Spleen (tissue), 11 donors: ENCODE results near the gene DIMT1. TPM values are rescaled to one million over a fixed set of nuclear protein-coding genes. Genes with fewer than 3 reads are reported as not detected.

Experiments
- DNase-seq: peaks from one replicate; pipeline ENCODE4 v3.0.0-alpha.2; 2020
- H3K27ac ChIP-seq, 8 donors: fragments of 200-600 bp; sonication (generic) in 7 of 8; 1 replicate in 4 of 8; 2 replicates in 4 of 8; pipeline versions ENCODE4 v1.5.0 to v1.8.0; 2016 to 2021; ENCODE audit warnings: inconsistent platforms in 4 of 8, mild to moderate bottlenecking in 4 of 8, moderate library complexity in 1 of 8
- H3K27me3 ChIP-seq, 7 donors: fragments of 200-600 bp; sonication (generic) in 6 of 7; replicated peaks in 1 of 7; 1 replicate in 4 of 7; 2 replicates in 3 of 7; pipeline versions ENCODE4 v1.5.0 to v1.8.0; 2016 to 2021; ENCODE audit warnings: inconsistent platforms in 3 of 7, mild to moderate bottlenecking in 1 of 7
- H3K36me3 ChIP-seq, 6 donors: fragments of 200-600 bp; sonication (generic) in 5 of 6; 1 replicate in 4 of 6; 2 replicates in 2 of 6; pipeline versions ENCODE4 v1.5.0 to v1.8.0; 2016 to 2021; ENCODE audit warnings: inconsistent platforms in 2 of 6
- H3K4me1 ChIP-seq, 6 donors: fragments of 200-600 bp; sonication (generic) in 5 of 6; 1 replicate in 3 of 6; 2 replicates in 3 of 6; pipeline versions ENCODE4 v1.5.0 to v1.8.0; 2016 to 2021; ENCODE audit warnings: inconsistent platforms in 3 of 6
- H3K4me3 ChIP-seq, 8 donors: fragments of 200-600 bp; sonication (generic) in 7 of 8; 1 replicate in 4 of 8; 2 replicates in 4 of 8; pipeline versions ENCODE4 v1.5.0 to v1.8.0; 2016 to 2021; ENCODE audit warnings: inconsistent platforms in 4 of 8, mild to moderate bottlenecking in 4 of 8, moderate library complexity in 2 of 8
- H3K9me3 ChIP-seq, 8 donors: fragments of 200-600 bp; sonication (generic) in 7 of 8; 1 replicate in 4 of 8; 2 replicates in 4 of 8; pipeline versions ENCODE4 v1.5.0 to v1.8.0; 2016 to 2021; ENCODE audit warnings: inconsistent platforms in 4 of 8
- POLR2A ChIP-seq, 3 donors: fragments of 450-650 bp; IDR thresholded peaks; one replicate each; pipeline ENCODE4 v1.5.1; 2017; ENCODE audit warnings: antibody characterized with exemption in 3 of 3, mild to moderate bottlenecking in 1 of 3
- POLR2AphosphoS5 ChIP-seq, 3 donors: sonication (generic); formaldehyde crosslinking; IDR thresholded peaks; one replicate each; pipeline ENCODE4 v1.5.1; 2017; ENCODE audit warnings: antibody characterized with exemption in 3 of 3
- WGBS, 5 donors: extraction: QIAGEN DNeasy Blood & Tissue Kit in 3 of 5; methylation state at CpG; one replicate each; pipeline versions ENCODE4 v1.1.5 to v1.1.7; 2013 to 2018; 5-methylcytosine and 5-hydroxymethylcytosine counted together
- intact Hi-C: fragments of 100-400 bp; cut with DNase I; formaldehyde crosslinking; loops from one replicate; pipeline ENCODE4 v1.15.0; 2023; ENCODE audit warnings: low total_unique reads
- polyA plus RNA-seq, 3 donors: library from polyadenylated mRNA; stranded (reverse); fragments of 200-250 nt; gene quantifications; one replicate each; pipeline ENCODE4 v1.2.1, GENCODE V29; 2013
- total RNA-seq, 7 donors: library from RNA; depleted of rRNA in 3 of 7; stranded (reverse); fragments of >200 nt in 3 of 7; fragmentation: NEBNext Ultra II Directional in 4 of 7; extraction: Animal tissue kit (Norgen Biotek cat#: 25700) in 4 of 7; gene quantifications; one replicate each; pipeline versions ENCODE4 v1.1.0 to v1.2.1, GENCODE V29; 2016 to 2021
- TF ChIP-seq, protein P1 (sequence below), 11 experiments: fragments of 200-600 bp in 7 of 11; fragments of 450-650 bp in 4 of 11; sonication (generic) in 4 of 11; IDR thresholded peaks in 8 of 11; conservative IDR thresholded peaks in 3 of 11; 1 replicate in 7 of 11; 2 replicates in 4 of 11; pipeline versions ENCODE4 v1.4.0 to v1.8.0; 2016 to 2021; ENCODE audit warnings: antibody characterized with exemption in 11 of 11, inconsistent platforms in 4 of 11, mild to moderate bottlenecking in 1 of 11
- donor health status: healthy with polysubstance abuse.
- donor health status: DM: no; HTN: no; CAD: no; lungs with moderate emphysema.
- donor health status: DM: no; HTN: no; CAD: no.
- donor health status: Bipolar disorder and iron deficiency.
- donor health status: healthy.
- donor health status: DM: no; HTN: no; CAD: no.
- donor health status: DM: yes; HTN: yes; CAD: no.

DIMT1 gene
- total and polyA plus RNA-seq, 10 donors, result 11.0 to 30.0 (median 24.9) TPM

DNA sequence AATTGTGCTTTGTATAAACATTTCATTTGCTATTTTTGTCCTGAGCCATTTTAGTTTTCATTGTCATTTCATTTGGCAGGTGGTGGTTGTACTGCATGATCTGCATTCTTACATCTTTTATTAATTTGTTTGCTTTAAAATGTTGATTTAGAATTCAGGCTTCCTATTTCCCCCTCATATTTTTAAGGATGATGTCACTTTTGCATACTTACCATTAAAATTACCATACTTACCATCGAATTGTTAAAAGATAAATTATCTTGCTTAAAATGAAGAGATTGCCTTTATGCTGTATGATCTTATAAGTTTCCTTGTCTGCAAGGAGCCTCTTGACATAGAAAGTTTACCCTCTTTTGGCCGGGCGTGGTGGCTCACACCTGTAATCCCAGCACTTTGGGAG, 31.1 kb downstream of the DIMT1 start:
- intact Hi-C loops, result no loop called here
- H3K36me3 ChIP-seq, result peaks cover 0 to 95% (median 41%) of the 10 kb centered on the region in 6 donors
- 94 to 99% (median 98%) methylated on average over 3 of the region's 3 CpGs for WGBS, 5 donors
- no peak for TF ChIP-seq POLR2AphosphoS5 (IDR thresholded peaks at IDR 0.05)
- TF ChIP-seq, protein P1, sequence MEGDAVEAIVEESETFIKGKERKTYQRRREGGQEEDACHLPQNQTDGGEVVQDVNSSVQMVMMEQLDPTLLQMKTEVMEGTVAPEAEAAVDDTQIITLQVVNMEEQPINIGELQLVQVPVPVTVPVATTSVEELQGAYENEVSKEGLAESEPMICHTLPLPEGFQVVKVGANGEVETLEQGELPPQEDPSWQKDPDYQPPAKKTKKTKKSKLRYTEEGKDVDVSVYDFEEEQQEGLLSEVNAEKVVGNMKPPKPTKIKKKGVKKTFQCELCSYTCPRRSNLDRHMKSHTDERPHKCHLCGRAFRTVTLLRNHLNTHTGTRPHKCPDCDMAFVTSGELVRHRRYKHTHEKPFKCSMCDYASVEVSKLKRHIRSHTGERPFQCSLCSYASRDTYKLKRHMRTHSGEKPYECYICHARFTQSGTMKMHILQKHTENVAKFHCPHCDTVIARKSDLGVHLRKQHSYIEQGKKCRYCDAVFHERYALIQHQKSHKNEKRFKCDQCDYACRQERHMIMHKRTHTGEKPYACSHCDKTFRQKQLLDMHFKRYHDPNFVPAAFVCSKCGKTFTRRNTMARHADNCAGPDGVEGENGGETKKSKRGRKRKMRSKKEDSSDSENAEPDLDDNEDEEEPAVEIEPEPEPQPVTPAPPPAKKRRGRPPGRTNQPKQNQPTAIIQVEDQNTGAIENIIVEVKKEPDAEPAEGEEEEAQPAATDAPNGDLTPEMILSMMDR (IDR thresholded peaks at IDR 0.05 in 8 of 11, conservative IDR thresholded peaks at IDR 0.05 in 3 of 11), result no peak
- no peak for TF ChIP-seq POLR2A (IDR thresholded peaks at IDR 0.05)
- no peaks in the 10 kb centered on the region for H3K9me3 ChIP-seq
- H3K27ac ChIP-seq, result no peak overlapping the region
- no peak overlapping the region for H3K4me3 ChIP-seq
- DNase-seq, result no peak
- no peaks in the 10 kb centered on the region for H3K4me1 ChIP-seq
- H3K27me3 ChIP-seq, result no peaks in the 10 kb centered on the region

DNA sequence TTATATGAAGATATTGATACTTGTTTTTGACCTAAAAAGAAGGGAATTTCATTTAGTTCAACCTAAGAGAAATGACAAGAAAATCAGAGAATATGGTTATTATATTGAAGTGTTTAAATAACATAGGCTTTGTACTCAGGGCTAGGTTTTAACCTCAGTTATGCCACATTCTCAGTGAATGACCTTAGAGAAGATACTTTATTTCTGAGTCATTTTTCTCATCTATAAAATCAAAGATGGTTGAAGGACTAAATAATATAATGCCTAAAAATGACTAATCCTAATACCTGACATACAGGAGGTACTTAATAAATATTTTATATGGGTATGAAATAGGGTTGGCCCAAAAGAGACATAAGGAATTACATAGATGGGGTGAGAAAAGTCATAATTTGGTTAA, 32.3 kb downstream of the DIMT1 start:
- DNase-seq, result no peak
- TF ChIP-seq POLR2A (IDR thresholded peaks at IDR 0.05) (no peak), POLR2AphosphoS5 (IDR thresholded peaks at IDR 0.05) (no peak)
- TF ChIP-seq, protein P1 (IDR thresholded peaks at IDR 0.05 in 8 of 11, conservative IDR thresholded peaks at IDR 0.05 in 3 of 11), result no peak
- Histone ChIP-seq H3K27ac (no peak overlapping the region), H3K27me3 (no peaks in the 10 kb centered on the region), H3K4me1 (no peaks in the 10 kb centered on the region), H3K9me3 (no peaks in the 10 kb centered on the region), H3K36me3 (peaks cover 0 to 95% (median 33%) of the 10 kb centered on the region in 6 donors), H3K4me3 (no peak overlapping the region)
- intact Hi-C loops, result no loop called here

DNA sequence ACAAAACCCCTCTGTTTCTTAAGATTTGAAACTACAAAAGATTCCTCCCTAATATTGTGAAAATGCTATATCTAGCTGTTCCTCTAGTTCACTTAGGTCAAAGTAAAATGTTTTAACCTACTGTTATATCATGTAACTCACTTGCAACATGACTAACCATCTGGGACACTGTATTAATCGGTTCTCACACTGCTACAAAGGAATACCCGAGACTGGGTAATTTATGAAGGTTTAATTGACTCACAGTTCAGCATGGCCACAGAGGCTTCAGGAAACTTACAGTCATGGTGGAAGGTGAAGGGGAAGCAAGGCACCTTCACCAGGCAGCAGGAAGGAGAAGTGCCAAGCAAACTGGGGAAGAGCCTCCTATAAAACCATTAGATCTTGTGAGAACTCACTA, 34.7 kb downstream of the DIMT1 start:
- no peak for TF ChIP-seq POLR2AphosphoS5 (IDR thresholded peaks at IDR 0.05)
- TF ChIP-seq, protein P1 (IDR thresholded peaks at IDR 0.05 in 8 of 11, conservative IDR thresholded peaks at IDR 0.05 in 3 of 11), result no peak
- no peak for TF ChIP-seq POLR2A (IDR thresholded peaks at IDR 0.05)
- Histone ChIP-seq H3K36me3 (peaks cover 3 to 95% (median 38%) of the 10 kb centered on the region in 6 donors), H3K27me3 (no peaks in the 10 kb centered on the region), H3K27ac (no peak overlapping the region), H3K4me3 (no peak overlapping the region), H3K4me1 (no peaks in the 10 kb centered on the region), H3K9me3 (no peaks in the 10 kb centered on the region)
- 85 to 92% (median 89%) methylated on average over 2 of the region's 2 CpGs for whole genome bisulfite sequencing, 5 donors
- intact Hi-C loops, result no loop called here
- DNase-seq, result no peak

DNA sequence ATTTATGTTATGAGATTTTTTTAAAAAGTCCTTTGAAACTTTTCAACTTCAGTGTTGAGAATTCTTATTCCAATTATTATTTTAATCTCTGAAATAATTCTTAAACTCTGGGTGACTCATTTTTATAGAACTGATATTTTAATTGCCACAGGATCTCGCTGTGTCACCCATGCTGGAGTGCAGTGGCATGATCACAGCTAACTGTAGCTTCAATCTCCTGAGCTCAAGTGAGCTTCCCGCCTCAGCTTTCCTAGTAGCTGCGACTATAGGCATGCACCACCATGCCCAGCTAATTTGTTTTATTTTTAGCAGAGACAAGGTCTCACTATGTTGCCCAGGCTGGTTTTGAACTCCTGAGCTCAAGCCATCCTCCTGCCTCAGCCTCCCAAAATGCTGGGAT, 41.0 kb downstream of the DIMT1 start:
- DNase-seq, result no peak
- no peaks in the 10 kb centered on the region for H3K4me1 ChIP-seq
- H3K27ac ChIP-seq, result no peak overlapping the region
- H3K36me3 ChIP-seq, result peaks cover 3 to 99% (median 59%) of the 10 kb centered on the region in 6 donors
- no peaks in the 10 kb centered on the region for H3K27me3 ChIP-seq
- WGBS, 5 donors, result 95 to 99% (median 97%) methylated on average over 3 of the region's 3 CpGs
- TF ChIP-seq POLR2A (IDR thresholded peaks at IDR 0.05), result no peak
- no peak for TF ChIP-seq POLR2AphosphoS5 (IDR thresholded peaks at IDR 0.05)
- TF ChIP-seq, protein P1 (IDR thresholded peaks at IDR 0.05 in 8 of 11, conservative IDR thresholded peaks at IDR 0.05 in 3 of 11), result no peak
- H3K9me3 ChIP-seq, result no peaks in the 10 kb centered on the region
- no peak overlapping the region for H3K4me3 ChIP-seq
- intact Hi-C loops, result no loop called here
